Measurements from ENCODE around the gene LZTS2.

GRCh38 chr10:101053516-101053915 lies 53.9 kb downstream of the LZTS2 start:
- TF ChIP-seq EZH2phosphoT487 (IDR thresholded peaks at IDR 0.05; ENCODE audit: low read depth, severe bottlenecking, unreplicated experiment) (no peak), CTCF (IDR thresholded peaks at IDR 0.05; ENCODE audit: poor library complexity) (no peak), EZH2 (IDR thresholded peaks at IDR 0.05; ENCODE audit: borderline replicate concordance) (no peak)

Measured in hepatocyte (in vitro differentiated cells).